Activated T-cell treated with anti-CD3 and anti-CD28 coated beads, Interleukin-2, amount 50 U/mL, for 48 hours (primary cell): Measurements from ENCODE around the gene XYLT1.

Source experiments
- DNase-seq, 2 experiments: peaks; one replicate each; pipeline ENCODE4 v3.0.0-alpha.2; 2020

Gene XYLT1

DNA sequence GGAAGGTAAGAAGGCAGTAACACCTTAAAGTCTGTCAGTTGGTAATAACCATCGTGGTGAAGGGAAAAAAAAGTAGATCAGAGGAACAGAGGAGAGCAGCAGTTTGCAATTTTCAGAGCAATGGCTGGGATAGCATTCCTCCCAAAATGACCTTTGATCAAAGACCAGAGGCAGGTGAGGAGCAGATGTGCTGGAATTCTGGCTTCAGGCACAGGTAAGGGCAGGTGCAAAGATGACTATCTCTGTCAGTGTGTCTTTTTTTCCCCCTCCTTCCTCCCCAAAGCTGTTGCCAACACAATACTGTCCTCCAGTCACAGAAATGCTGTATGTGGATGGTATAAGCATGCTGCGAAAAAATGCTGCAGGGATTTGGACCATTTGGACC is 166.7 kb downstream of the XYLT1 start:
- DNase-seq: no peak

DNA sequence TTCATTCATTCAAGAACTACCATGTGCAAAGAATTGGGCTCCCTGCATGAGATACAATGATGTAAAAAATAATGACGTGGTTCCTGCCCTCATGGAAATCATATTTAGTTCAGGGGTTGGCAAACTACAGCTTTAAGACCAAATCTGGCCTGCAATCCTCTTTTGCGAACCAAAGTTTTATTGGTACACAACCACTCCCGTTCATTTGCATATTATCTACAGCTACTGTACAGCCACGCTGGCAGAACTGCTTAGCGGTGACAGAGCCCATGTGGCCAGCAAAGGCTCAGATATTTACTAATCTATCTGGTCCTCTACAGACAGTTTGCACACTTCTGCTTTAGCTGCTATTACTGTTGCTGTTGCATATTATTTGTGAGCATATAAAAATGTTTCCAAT is 167.7 kb downstream of the XYLT1 start:
- DNase-seq: no peak

DNA sequence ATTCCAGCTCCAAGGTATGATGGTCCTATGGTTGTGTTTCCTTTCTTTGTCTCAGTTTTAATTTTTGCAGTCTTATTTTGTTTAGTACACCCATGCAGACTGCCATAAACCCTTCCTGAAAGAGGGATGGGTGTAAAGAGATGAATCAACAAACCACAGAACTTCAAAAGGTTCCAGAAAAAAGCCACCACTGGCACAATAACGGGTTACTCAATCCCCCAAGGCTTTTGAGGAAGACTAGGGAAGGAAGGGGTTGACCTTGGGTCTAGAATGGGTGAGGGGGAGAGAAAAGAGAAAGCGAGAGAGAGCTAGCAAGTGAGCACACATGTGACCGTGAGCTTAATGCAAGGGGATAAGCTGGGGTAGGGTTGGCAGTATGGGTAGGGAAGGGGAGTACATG is 168.1 kb downstream of the XYLT1 start:
- no peak for DNase-seq

DNA sequence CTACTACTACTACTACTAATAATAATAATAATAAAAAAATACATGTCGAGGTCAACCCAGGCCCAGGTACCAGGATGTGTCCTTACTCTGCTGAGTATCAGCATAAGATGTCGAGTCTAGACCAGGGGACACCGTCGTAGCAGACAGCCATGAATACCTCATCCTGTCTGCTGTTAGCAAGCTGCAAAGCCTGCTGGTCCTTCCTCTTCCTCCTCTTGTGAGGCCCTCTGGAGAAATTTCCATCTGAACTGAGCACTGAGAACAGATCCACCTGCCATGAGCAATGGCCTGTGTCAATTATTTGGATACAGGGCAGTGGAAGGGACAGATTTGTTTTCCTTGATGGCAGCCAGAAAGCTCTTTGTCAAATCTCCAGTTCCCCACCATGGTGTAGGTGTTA is 168.5 kb downstream of the XYLT1 start:
- no peak for DNase-seq

DNA sequence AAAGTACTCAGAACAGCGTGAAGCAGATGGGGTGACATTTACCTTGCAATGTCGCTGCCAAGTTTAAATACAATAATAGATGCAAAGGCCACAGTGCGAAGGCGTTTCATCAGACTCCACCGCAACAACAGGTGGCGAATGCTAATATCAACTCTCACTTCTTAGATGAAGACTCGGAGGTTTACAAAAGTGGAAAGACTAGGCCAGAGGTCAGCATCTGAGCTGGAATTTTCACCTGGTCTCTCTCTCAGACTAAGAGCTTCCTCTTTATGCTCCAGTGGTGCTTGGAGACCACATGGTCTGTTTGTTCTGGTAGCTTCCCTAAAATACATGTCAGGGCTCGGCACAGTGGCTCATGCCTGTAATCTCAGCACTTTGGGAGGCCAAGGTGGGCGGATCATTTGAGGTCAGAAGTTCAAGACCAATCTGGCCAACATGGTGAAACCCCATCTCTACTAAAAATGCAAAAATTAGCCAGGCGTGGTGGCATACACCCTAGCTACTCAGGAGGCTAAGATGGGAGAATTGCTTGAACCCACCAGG is 169.1 kb downstream of the XYLT1 start:
- DNase-seq: no peak

DNA sequence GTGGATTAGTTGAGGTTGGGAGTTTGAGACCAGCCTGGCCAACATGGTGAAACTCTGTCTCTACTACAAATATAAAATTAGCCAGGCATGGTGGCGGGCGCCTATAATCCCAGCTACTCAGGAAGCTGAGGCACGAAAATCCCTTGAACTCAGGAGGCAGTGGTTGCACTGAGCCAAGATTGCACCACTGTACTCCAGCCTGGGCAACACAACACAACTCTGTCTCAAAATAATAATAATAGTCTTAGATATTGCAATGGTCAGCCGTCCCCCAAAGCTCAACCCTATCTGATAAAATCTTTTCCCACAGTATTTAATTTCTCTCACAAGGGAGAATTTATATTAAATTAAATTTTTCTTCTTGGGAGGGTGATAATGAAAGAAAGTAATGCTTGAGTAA is 169.6 kb downstream of the XYLT1 start:
- no peak for DNase-seq

DNA sequence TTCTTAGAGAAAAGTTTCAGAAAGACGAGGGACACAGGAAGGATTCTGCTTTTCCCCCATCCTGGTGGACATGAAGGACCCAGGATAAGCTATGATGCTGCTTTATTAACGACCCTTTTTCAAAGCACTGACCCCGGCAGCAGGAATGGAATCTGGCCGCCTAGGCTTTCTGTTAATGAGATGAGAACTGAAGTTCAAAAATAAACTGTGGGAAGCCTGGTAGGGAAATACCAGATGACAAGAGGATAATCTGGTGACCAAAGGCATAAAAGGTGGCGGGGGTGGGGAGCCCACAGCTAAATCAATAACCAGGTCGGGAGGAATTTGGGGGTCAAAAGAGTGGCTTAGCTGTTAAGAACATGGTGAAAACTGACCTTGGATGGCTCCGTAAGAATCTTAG is 171.0 kb downstream of the XYLT1 start:
- no peak for DNase-seq

DNA sequence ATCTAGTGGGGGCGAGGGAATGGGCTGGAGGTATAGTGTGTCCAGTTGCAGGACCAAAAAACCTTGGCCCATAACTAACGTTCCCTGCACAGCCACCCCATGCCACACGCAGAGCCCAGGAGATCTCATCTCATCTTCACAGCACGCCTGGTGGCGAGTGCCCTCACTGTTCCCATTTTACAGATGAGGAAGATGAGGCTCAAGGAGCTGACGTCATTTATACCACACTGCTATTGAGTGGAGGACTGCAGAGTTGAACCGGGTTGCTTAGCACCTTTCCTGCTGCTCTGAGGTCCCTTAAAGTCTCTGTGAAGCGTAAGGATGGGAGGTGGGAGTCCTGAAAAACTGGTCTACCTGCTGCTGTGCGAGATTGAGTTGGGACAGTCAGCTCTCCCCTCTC is 172.5 kb downstream of the XYLT1 start:
- no peak for DNase-seq

DNA sequence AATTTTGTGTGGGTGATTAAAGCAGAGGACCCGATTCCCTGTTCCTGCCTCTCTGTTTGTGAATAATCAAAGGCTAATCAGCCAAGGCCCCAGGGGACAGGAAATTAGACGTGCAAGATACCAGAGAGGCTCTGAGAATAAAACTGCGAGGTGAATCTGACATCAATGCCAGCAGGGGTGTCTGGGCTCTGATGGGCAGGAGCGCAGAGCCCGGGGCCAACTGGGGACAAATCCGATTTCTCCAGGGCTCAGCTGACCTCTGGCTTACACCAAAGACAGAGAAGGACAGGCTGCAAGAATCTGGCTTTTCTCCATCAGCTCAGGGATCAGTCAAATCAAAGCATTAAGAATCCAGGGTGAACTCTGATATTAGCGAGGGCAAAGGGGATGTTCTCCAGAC is 174.3 kb downstream of the XYLT1 start:
- no peak for DNase-seq

DNA sequence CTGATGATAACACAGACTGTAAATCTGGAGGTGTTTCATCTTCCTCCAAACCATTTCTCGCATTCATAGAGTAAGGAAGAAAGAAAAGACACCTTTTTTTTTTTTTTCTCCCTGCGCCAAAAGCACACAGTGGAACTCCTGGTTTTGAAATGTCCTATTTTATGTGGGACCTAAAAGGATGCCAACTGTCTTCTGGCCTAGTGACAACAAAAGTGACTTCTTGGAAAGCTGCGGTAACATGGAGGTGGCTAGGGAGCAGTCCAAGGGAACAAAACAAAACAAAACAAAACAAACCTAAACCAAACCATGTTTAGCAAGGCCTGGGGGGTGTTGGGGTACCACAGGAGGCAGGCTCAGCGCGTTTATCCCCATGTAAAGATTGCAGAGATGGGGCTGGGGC is 174.8 kb downstream of the XYLT1 start:
- no peak for DNase-seq

DNA sequence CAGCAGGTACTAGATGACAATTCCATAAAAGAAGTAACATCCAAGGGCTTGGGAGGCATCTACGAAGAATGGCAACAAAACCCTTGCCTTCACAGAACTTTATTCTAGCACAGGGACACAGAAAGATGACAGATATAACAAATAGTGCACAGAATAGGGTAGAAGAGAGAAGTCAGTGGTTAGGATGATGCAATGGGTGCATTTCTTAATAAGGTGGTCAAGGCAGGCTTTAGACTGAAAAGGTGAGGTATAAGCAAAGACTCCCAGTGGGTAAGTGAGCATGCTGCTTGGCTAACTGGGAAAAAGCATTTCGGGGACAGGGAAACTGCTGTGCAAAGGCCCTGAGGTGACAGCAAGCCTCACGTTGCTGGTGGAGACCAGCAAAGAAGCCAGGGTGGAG is 175.9 kb downstream of the XYLT1 start:
- DNase-seq: no peak

DNA sequence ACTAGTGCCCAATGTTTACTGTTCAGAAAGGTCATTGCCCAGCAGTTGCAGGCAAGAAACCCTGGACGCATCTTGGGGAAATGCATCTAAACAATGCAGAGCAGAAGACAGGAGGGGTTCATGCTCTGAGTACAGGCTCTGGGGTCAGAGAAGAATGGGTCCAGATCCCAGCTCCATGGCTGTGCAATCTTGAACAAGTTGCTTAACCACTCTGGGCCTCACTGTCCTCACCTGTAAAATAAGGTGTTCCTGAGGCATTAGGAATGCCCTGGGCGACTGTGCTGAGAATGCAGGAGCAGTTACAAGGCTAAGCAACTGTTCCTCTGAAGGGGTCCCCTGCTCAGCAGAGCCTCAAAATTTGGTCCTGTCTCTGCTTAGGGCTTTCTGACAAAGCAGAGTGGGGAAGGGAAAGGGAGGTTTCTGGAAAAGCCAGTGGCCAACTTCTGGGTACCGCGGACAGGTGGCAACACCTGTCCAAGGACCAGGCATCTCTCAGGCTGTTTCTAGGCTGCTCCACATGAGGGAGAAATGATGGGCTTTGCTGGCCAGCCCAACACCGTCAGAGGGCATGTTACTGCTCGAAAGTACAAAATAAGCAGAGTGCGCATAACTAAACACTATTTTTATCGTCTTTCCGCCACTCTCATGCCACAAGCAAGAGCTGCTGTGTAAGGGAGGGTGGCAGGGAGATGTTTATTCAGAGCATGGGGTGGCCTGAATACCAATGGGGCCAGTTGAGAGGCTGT is 176.8 kb downstream of the XYLT1 start:
- DNase-seq: no peak

DNA sequence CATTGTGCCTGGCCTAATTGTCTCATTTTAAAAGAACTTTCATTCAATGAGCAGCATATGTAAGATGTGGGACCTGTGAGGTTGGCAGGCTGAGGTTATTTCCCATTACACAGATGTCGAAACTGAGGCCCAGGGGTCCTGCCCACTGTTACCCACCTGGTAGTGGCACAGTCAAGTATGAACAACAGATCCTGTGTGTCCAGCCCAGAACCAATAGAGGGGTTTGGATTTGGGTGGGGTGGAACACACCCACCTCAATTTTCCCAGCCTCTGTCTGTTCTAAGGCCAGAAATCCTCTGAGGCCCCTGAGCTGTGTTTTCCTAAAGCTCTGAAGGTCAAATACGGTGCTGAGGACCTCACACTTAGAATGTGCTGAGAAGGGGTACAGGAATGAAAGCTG is 179.5 kb downstream of the XYLT1 start:
- DNase-seq: no peak

DNA sequence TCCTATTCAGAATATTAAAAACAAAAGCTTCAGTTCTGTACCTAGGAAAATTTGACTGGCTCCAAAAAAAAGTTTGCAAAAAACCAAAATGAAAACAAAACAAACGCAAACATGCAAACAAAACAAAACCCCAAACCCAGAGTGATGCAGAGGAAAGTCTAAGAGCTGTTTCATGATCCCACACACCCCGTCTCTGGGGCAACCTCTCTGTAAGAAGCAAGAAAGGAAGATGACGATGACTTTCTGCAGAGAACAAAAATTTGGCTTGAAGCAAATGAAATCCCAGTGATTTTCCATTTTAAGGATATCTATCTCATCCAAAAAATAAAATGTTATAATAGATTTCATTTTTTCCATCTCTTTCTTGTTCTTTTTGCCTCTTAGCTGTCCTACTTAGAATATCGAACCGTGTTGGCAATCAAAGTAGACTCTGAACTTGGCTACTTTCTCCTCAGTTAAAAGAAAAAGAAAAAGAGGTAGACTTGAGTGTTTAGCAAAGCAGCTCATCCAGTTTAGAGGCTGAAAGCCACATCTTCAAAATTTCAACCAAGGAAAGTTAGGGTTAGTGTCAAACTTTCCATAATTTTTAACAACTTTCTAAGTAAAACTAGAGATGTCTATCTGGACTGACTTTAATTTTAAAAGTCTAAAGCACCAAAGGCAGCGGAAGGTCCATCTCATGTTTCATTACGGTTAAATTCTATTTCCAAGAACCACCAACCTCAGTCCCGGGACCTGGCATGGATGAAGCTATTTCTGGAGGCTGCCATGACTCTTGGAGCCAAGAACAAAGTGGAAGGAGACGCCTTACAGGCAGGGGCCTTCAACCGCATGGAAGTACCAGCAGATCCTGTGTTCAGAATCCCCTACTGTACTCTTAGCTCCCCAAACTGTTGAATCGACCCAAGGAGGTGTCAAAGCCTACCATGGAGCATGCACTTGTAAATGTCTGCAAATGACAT is 180.8 kb downstream of the XYLT1 start:
- DNase-seq: no peak

DNA sequence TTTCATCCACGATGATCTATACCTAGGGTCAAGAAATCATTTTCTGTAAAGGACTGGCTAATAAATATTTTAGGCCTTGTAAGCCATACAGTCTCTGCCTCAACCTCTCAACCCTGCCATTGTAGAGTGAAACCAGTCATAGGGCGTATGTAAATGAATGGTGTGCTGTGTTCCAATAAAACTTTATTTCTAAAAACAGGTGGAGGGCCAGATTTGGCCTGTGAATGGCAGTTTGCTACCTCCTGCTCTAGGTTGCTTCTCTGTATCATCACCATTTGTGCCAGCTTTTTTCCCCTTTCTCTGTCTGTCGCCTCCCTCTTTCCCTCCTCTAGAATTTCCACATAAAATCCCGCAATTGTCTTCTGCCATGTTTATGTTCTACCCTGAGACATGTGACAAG is 181.7 kb downstream of the XYLT1 start:
- no peak for DNase-seq

DNA sequence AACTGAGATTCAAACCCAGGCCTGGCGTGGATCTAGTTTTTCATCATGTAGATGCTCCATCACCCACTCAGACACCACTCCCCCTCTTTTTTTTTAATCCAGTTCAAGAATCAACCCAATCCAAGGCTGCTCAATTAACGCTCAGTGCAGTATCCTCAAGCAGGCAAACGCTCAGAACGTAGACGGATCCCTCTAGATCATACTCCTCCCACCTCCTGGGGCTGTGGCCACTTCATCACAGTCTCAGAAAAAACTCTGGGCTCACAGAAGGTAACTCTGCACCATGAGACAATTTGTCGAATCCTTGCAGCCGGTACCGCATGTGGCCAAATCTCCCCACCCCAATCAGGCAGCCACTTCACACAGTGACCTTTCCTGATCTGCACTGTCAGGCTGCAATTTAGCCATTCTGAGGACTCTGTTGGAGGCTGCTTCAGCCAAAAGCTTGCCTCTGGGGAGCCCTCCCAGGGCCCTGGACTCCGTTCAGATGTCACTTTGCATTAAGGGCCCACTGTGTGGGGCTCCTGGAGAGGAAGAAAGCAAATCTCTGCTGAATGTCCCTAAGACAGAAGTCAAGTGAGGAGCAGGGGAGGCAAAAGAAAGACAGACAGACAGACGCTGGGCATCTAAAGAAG is 183.5 kb downstream of the XYLT1 start:
- no peak for DNase-seq

DNA sequence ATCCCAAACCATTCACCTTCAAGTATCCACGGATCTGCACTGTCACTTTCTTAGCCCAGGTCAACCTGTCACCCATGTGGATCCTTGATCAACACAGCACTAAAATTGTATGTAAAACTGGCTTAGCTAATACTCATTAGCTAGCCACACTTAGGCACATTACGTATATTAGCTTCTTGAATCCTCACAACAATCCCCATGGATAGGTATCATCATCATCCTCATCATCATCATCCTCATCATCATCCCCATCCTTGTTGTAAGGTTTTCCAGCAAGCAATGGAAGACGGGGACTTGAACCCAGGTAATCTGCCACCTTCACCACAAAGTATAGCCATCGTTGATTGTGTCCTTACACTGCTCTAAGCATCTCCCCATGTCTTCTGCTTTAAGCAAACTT is 184.3 kb downstream of the XYLT1 start:
- no peak for DNase-seq

DNA sequence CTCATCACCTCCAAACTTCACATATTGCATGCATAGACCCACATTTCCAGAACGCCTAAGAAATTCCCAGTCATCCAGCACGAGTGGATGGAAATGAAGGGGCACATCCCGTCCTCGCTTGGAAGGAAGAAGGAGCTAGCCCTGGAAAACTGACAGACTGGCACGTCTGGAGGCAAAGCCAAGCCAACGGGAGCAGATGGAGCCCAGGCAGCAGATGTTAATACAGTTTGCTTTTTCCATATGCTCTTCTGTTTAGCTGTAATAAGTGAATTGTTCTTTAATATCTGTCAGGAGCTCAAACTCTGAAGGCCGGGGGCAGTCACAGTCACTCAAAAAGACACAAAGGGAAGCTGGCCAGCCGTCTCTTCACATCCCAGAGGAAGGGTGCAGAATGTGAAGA is 187.7 kb downstream of the XYLT1 start:
- no peak for DNase-seq

DNA sequence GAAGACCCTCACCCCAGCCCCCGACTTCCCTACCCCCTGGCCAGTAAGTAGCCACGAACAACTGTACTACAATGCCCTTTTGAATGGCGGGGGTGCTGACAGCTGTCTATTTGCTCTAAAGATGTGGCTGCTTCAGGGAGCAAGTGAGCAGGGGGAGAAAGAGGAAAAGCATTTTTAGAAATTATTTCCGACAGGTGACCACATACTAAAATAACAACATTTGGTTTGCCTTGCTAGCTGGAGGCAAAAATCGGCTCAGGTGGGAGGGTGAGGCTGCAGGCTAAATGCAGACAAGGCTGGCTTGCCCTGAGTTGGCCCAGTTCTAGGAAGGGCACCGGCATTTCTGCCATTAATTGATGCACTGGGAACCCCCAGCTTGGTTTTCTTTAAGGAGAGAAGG is 188.5 kb downstream of the XYLT1 start:
- no peak for DNase-seq

DNA sequence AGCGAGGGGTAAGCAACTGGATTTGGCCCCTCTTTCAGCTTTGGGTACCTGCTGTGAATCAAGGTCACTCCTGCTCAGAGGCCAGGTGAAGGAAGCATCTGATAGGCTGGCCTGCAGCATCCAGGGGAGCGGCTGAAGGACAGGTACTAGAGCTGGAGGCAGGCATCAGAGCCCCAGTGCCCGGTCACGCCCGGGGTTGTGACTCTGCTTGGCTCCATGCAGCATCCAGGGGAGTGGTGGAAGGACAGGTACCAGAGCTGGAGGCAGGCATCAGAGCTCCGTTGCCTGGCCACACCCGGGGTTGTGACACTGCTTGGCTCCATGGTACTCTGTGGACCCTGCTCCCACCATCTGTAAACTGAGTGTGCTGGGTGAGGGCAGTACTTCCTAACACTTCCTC is 189.7 kb downstream of the XYLT1 start:
- DNase-seq: no peak

DNA sequence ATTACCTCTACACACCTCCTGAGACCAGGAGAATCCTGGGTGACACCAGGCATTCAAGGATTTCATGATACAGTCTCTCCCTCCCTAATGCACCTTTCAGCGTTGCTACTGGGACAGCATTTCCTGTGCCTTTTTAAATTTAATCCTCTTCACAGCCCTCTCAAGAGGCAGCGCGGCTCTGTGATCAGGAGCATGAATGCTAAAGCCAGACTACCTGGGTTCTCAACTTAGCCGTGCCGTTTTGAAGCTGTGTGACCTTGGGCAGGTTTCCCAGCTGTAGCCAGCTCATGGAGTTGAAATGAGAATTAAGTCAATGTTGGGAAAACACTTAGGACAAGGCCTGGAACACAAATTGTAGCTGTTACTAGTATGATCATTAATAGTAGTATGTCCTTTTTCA is 191.8 kb downstream of the XYLT1 start:
- no peak for DNase-seq

DNA sequence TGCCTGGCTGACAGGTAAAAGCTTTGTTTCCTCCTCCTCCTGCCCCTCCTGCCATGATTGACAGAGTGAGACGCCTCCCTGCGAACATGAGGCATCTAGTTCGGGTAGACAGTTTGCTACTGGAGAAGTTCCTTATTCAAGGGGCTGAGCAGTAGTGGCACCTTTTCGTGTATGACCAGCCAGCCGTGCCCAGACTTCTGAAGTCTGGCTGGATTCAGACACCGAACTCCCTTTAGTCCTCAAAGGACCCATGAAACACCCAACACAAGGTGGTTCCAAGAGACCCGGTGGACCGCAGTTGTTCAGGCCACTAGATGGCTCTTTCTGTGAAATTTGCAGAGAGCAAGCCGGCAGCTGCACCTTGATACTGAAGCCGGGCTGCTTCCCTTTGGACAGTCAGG is 192.8 kb downstream of the XYLT1 start:
- peak in 1 of 2 experiments; percentile 22 for DNase-seq

DNA sequence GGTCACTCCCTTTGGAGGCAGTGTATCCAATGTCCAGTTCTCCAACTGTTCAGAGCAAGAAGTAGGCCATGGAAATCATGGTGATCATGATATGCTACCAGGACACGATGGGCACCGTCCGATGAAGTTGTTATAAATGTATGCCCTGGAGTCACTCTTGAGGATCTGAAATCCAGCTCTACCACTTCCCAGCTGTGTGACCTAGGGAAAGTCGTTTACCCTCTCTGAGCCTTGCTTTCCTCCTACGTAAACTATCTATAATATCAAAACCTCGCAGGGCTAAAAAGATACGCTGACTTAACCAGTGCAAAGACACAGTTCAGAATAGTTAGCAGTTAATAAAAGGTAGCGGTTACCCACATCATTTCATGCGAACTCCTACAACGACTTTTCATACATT is 194.2 kb downstream of the XYLT1 start:
- DNase-seq: no peak
